Activated CD8-positive, alpha-beta memory T cell treated with anti-CD3 and anti-CD28 coated beads, Interleukin-2, amount 10 ng/mL, durations not matched to agents 7 days and 5 days (primary cell): Measurements from ENCODE around the gene TRIM31. TPM values are rescaled to one million over a fixed set of nuclear protein-coding genes. Genes with fewer than 3 reads are reported as not detected.
A peak's percentile ranks its signal among the peaks of the same experiment; 100 is the strongest.

Experiments
- ATAC-seq: fragments of 150-1000 bp; cut with Tn5 transposase; one replicate; pipeline ENCODE4 v1.10.0; 2021; ENCODE audit warnings: moderate library complexity
- CTCF ChIA-PET: fragments of 350-600 bp; sonication (Branson Sonifier 250); formaldehyde crosslinking; loops from one replicate; lab custom pipeline; 2021; ENCODE audit warnings: antibody characterized with exemption; lab: Charles Lee
- DNase-seq: peaks from one replicate; pipeline ENCODE4 v3.0.0-alpha.2; 2020
- H3K27ac Mint-ChIP-seq: one replicate; pipeline ENCODE4 v1.8.0; 2021; ENCODE audit warnings: mild to moderate bottlenecking, mixed read lengths
- H3K27me3 Mint-ChIP-seq: one replicate; pipeline ENCODE4 v1.8.0; 2021; ENCODE audit warnings: mixed read lengths
- H3K36me3 Mint-ChIP-seq: one replicate; pipeline ENCODE4 v1.8.0; 2021; ENCODE audit warnings: mild to moderate bottlenecking, mixed read lengths
- H3K4me1 Mint-ChIP-seq: one replicate; pipeline ENCODE4 v1.8.0; 2021; ENCODE audit warnings: mixed read lengths
- H3K4me3 Mint-ChIP-seq: one replicate; pipeline ENCODE4 v1.8.0; 2021; ENCODE audit warnings: mild to moderate bottlenecking, moderate library complexity, mixed read lengths
- H3K9me3 Mint-ChIP-seq: one replicate; pipeline ENCODE4 v1.8.0; 2022; ENCODE audit warnings: low read depth, mixed read lengths
- total RNA-seq, 2 experiments: library from RNA; stranded (reverse); gene quantifications; one replicate each; pipeline ENCODE4 v1.2.3, GENCODE V29; 2021

The TRIM31 gene
- total RNA-seq, 2 experiments from 2014 or later = not detected

DNA sequence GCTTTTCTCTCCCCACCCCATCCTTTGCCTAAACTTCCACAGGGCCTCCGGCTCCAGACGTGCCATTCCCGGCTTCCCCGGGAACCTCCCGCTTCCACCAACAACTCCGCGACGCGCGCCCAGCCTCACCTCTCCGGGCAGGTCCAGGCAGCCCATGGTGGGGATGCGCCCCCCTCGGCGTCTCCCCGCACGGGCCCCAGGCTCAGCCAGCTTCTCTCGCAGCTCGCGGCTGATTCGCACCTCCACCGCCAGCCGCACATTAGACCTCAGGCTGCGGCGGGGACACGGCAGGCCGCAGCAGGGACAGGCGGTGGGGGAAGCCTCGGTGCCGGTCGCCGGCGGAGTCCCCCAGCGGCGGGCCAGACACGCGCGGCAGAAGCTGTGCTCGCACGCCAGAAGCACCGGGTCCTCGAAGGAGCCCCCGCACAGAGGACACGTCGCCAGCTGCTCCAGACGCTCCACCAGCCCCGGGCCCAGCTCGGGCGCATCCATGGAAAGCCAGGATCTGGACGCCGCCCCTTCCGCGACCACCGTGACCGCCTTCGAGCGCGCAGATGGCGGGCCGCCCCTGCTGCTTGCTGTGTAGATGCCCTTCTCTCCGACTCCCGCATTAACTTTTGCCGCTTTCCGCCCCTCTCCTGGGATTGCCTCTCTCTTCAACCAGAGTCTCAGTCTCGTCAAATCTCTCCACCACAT lies 37.6 kb downstream of the TRIM31 start, which contains the start of gene RNF39:
Gene RNF39 (minus strand): TSS at position 676 of the 696 bp plus-strand sequence. CDS start 184 bp downstream, at position 492.
- ATAC-seq (no peak), DNase-seq (no peak)
- Mint-ChIP-seq H3K27ac (no peak within 1 kb of the TSS), H3K36me3 (peaks cover 9% of the 10 kb centered on the region), H3K4me1 (peaks cover 46% of the 10 kb centered on the region), H3K9me3 (no peaks in the 10 kb centered on the region), H3K4me3 (no peak within 1 kb of the TSS), H3K27me3 (peaks cover 90% of the 10 kb centered on the region)
- CTCF ChIA-PET = interaction anchor here (1.0 to 2.5 kb wide), 5 partner anchors 15 to 56 kb away, joined by 3 to 8 read pairs (median 3); no protein-coding TSS in a partner anchor

DNA sequence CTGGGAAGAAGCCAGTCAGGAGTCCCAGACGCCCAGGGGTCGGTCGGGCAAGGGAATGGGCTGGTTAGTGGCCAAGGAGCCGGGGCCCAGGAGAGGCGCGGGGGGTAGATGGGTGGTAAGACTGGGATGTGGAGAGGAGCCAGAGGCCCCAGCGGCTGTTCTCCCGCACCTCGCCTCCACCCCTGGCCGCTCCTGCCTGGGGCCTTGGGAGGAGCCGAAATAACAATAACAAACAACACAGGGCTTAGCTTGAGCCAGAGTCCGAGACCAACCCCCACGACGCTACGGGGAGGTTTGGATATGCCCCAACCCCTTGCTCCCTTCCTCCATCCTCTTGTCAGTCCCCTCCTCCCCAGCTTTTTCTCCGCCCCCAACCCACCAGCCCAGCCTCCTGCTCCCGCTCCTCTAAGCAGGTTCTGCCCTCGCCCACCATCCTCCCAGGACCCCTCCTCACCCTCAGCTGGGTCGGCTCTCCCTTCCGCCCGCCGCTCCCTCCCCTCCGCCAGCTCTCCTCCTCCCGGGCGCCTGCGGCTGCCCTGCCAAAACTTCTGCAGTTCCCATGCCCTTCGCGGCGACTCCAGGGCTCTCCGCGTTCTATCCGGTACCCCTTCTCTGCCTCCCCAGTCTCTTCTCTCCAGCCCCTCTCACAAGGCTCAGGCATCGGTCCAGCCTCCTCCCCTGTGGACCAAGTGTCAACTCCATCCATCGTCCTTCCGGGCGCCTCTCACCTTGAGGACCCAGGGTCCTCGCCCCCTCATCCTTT lies 38.4 kb downstream of the TRIM31 start:
- no peak for ATAC-seq
- no peak for DNase-seq
- CTCF ChIA-PET = interaction anchor here (1.0 to 2.5 kb wide), 5 partner anchors 14 to 57 kb away, joined by 3 to 8 read pairs (median 3); no protein-coding TSS in a partner anchor
- Mint-ChIP-seq H3K4me1 (peaks cover 48% of the 10 kb centered on the region), H3K27ac (no peak overlapping the region), H3K36me3 (peaks cover 15% of the 10 kb centered on the region), H3K27me3 (peaks cover 86% of the 10 kb centered on the region), H3K4me3 (no peak overlapping the region), H3K9me3 (no peaks in the 10 kb centered on the region)

DNA sequence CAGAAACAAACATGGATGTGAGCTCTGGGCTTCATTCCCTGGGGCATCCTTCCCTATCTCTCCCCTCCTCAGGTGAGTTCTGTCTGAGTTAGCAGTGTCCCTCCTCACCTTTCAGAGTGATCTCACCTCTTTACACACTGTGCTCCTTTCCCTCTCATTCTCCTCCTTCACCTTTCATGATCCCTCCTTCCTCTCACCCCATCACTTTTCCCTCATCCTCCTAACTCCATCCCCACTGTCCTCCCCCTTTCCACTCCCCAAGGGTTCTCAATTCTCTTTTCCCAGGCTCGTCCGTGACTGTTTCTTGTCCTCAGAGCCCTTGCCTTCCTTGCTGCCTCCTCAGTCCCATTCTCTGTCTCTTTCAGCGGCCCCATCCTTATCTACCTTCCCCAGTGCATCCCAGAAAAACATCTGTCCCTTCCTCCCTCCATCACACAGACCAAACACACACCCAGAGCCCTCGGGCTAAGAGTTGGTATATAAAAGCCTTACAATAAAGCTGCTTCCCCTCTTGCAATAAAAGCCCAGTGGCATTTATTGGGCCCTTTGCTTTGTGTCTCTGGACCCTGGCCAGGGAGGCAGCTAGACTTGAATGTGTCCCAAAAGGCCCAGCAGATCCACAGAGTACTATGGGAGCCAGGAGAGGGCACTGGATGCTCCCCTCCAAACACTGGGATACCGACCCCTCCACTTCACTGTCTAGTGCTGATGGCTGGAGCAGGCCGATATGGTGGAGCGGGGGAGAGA lies 39.2 kb downstream of the TRIM31 start:
- ATAC-seq = no peak
- peaks cover 77% of the 10 kb centered on the region for H3K27me3 Mint-ChIP-seq
- H3K4me1 Mint-ChIP-seq = peaks cover 49% of the 10 kb centered on the region
- H3K9me3 Mint-ChIP-seq = no peaks in the 10 kb centered on the region
- CTCF ChIA-PET = interaction anchor here (0.6 to 2.5 kb wide), 3 partner anchors 9 to 30 kb away, joined by 3 to 8 read pairs (median 3); no protein-coding TSS in a partner anchor
- H3K4me3 Mint-ChIP-seq = no peak overlapping the region
- H3K36me3 Mint-ChIP-seq = peaks cover 21% of the 10 kb centered on the region
- DNase-seq = no peak
- no peak overlapping the region for H3K27ac Mint-ChIP-seq

DNA sequence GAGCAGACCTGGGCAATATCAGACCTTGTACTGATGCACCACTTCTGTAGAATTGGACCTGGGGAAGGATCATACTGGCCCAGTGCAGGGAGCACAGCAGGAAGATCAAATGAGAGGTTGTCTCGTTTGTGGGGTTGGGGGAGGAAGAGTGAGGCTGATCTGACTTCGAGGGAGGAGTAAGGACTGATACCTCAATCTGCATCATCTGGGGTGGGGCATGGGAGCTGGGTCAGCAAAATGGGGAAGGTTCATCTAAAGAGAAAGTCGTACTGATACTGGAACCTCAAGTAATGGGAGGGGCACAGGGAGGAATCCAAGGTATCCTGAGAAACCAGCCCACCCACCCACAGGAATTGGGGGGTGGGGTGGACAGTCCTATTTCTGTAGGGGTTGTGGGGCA lies 41.0 kb downstream of the TRIM31 start:
- peaks cover 63% of the 10 kb centered on the region for H3K27me3 Mint-ChIP-seq
- no peak for ATAC-seq
- CTCF ChIA-PET = no interaction called here
- H3K36me3 Mint-ChIP-seq = peaks cover 30% of the 10 kb centered on the region
- no peak for DNase-seq
- no peak overlapping the region for H3K4me3 Mint-ChIP-seq
- no peaks in the 10 kb centered on the region for H3K9me3 Mint-ChIP-seq
- no peak overlapping the region for H3K27ac Mint-ChIP-seq
- peaks cover 47% of the 10 kb centered on the region for H3K4me1 Mint-ChIP-seq

DNA sequence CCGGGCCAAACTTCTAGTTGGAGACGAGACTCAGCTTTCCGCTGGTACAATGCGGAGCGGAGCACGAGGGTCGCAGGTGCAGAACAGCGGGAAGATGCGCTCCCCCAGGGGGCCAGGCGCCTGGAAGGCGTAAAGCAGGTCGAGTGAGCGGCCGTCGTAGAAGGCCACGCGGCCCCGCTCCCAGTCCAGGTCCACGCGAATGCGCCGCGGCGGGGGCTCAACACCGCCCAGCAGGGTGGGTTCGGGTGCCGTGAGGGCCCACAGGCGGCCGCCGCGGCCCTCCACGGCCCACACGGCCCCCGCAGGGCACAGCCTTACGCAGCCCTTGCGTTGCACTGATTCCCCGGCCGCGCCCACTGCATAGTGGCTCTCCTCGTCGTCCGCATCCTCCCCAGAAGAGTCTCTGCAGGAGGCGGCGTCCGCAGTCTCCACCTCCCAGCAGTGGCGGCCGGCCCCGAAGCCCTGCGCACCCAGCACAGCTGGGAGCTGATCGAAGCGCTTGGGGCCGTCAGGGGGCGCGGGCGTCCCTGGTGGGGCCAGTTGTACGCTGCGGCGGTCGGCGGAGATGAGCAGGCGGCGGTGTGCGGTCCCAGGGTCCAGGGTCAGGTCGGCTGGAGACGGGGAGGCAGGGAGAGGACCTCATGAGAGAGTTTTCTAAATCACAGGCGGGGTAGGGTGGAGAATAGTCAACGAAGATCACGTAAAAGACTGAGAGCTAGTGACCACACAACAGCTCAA lies 41.6 kb downstream of the TRIM31 start:
- CTCF ChIA-PET = interaction anchor here (0.8 kb wide), 1 partner anchor 10 kb away, joined by 4 read pairs; the partner anchor contains the start of gene POLR1H
- no peaks in the 10 kb centered on the region for H3K9me3 Mint-ChIP-seq
- peak; percentile 54 for DNase-seq
- no peak overlapping the region for H3K4me3 Mint-ChIP-seq
- H3K27me3 Mint-ChIP-seq = peaks cover 57% of the 10 kb centered on the region
- no peak for ATAC-seq
- H3K27ac Mint-ChIP-seq = no peak overlapping the region
- H3K36me3 Mint-ChIP-seq = peaks cover 30% of the 10 kb centered on the region
- peaks cover 42% of the 10 kb centered on the region for H3K4me1 Mint-ChIP-seq

DNA sequence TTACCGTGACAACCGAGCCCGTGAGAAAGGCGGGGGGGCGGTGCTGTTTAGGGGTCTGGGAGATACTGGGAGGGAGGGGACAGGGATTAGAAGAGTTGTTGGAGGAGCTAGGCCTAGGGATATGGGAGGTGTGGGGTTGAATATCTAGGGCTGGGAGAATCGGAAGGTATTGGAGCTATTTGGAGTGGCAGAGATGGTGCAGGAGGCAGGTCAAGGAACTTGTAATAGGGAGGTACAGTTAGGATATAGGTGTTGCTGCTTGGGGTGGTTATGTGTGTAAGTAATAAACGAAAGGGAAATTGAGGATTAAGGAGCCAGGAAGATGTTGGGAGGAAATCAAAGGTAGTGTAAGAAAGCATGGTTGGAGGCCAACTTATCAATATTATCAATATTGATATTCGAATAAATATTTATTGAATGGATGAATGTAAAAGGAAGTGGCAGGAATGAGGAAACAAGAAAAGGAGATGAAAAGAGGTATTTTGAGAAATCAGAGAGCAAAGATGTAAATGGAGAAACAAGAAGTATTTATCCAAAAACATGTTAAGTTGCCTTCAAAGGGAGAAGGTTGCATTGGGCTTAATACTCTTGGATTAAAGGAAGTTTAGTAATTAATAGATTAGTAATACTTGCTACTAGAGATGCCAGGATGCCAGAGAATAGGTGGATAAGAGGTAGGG lies 45.3 kb downstream of the TRIM31 start:
- Mint-ChIP-seq H3K9me3 (no peaks in the 10 kb centered on the region), H3K36me3 (peaks cover 49% of the 10 kb centered on the region), H3K27ac (peak overlapping the region; percentile 96), H3K4me1 (peaks cover 54% of the 10 kb centered on the region), H3K4me3 (peak overlapping the region; percentile 96), H3K27me3 (peaks cover 23% of the 10 kb centered on the region)
- no peak for ATAC-seq
- DNase-seq = no peak
- CTCF ChIA-PET = interaction anchor here (2.4 kb wide), 1 partner anchor 63 kb away, joined by 10 read pairs; no protein-coding TSS in a partner anchor

DNA sequence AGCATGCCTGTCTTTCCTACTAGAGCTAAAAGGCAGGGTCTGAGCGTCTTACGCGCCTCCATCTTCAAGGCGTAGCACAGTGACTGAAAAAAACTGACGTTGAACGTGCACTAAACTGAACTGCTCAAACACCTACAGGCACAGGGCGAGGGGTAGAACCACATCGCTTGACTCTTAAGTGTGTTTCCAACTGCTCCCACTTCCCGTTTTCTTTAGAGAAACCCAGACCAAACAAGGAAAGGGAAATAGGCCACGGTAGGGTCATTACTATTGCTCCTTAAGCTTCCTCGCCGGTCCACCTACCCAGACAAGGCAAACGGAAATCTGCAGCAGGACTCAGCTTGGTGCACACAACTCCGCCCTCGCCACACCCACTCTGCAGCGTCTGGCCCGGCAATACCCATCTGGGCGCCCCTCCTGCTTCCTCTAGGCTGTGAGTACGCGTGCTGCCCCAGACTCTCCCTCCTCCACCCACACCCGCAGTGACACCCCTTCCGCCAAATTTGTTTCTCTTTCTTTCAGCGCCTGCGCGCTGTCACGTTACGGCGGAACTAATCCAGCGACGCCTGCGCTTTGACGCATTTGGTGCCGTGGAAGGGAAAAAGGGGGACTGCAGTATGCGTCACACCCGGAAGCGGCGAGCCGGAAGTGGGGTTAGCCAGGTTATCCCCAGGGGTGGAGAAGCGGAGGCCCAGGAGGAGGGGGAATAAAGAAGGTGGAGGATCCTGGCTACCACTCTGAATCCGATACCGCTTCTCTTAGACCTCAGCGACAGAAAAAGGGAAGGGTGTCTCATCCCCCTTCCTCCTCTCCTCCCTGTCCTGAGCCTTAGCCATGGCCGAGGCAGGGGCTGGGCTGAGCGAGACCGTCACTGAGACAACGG lies 46.1 kb downstream of the TRIM31 start, which contains the start of gene PPP1R11:
Gene PPP1R11 (plus strand): TSS at position 622 of the 883 bp plus-strand sequence. CDS start 213 bp downstream, at position 835.
- peak; percentile 97 for ATAC-seq
- peaks cover 15% of the 10 kb centered on the region for H3K27me3 Mint-ChIP-seq
- DNase-seq = peak; percentile 100
- CTCF ChIA-PET = interaction anchor here (0.6 to 2.4 kb wide), 5 partner anchors 35 to 232 kb away, joined by 3 to 10 read pairs (median 5); no protein-coding TSS in a partner anchor
- H3K4me1 Mint-ChIP-seq = peaks cover 57% of the 10 kb centered on the region
- no peaks in the 10 kb centered on the region for H3K9me3 Mint-ChIP-seq
- H3K4me3 Mint-ChIP-seq = peak within 1 kb of the TSS; percentile 96
- peaks cover 50% of the 10 kb centered on the region for H3K36me3 Mint-ChIP-seq
- H3K27ac Mint-ChIP-seq = peak within 1 kb of the TSS; percentile 96

DNA sequence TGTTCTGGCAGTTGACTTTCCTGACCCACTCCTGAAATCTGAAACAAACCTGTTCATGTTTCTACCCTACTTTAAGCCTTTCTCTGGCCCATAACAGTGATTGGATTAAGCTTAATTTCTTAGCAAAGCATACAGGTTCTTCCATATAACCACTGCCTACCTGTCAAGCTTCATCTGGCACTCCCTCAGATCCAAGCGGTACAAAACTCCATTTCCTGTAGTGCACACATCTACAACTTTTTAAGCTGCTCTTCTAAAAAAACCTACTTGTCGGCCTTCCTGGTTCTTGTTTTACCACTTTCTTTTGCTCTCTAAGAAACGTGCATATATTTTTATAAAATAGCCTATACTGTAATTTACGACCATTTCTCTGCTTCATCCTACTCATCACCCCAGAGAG lies 46.8 kb downstream of the TRIM31 start:
- DNase-seq (no peak), ATAC-seq (no peak)
- CTCF ChIA-PET = interaction anchor here (1.2 to 2.4 kb wide), 4 partner anchors 36 to 65 kb away, joined by 3 to 10 read pairs (median 6); no protein-coding TSS in a partner anchor
- H3K36me3 Mint-ChIP-seq = peaks cover 53% of the 10 kb centered on the region
- H3K9me3 Mint-ChIP-seq = no peaks in the 10 kb centered on the region
- peak overlapping the region; percentile 96 for H3K27ac Mint-ChIP-seq
- peaks cover 10% of the 10 kb centered on the region for H3K27me3 Mint-ChIP-seq
- peaks cover 53% of the 10 kb centered on the region for H3K4me1 Mint-ChIP-seq
- peak overlapping the region; percentile 96 for H3K4me3 Mint-ChIP-seq

DNA sequence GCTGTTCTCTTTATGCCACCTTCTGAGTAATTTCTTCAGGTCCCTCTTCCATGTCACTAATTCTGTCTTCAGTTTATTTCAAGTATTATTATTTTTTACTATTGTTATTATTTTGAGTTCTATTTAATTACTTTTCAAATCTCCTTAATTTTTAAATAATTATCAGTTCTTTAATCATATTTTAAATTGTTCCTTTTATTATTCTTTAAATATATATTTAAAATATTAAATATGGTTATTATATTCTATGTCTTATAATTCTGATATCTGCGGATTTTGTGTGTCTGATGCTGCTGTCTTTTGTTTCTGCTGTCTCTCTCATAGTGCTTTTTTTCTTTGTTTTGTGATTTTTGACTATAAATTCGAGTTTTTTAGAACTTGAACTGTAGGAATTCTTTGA lies 49.6 kb downstream of the TRIM31 start:
- Mint-ChIP-seq H3K4me1 (peaks cover 53% of the 10 kb centered on the region), H3K9me3 (no peaks in the 10 kb centered on the region), H3K36me3 (peaks cover 33% of the 10 kb centered on the region), H3K4me3 (peak overlapping the region; percentile 33), H3K27me3 (no peaks in the 10 kb centered on the region), H3K27ac (peak overlapping the region; percentile 74)
- no peak for ATAC-seq
- CTCF ChIA-PET = interaction anchor here (0.8 kb wide), 1 partner anchor 64 kb away, joined by 3 read pairs; no protein-coding TSS in a partner anchor
- no peak for DNase-seq

DNA sequence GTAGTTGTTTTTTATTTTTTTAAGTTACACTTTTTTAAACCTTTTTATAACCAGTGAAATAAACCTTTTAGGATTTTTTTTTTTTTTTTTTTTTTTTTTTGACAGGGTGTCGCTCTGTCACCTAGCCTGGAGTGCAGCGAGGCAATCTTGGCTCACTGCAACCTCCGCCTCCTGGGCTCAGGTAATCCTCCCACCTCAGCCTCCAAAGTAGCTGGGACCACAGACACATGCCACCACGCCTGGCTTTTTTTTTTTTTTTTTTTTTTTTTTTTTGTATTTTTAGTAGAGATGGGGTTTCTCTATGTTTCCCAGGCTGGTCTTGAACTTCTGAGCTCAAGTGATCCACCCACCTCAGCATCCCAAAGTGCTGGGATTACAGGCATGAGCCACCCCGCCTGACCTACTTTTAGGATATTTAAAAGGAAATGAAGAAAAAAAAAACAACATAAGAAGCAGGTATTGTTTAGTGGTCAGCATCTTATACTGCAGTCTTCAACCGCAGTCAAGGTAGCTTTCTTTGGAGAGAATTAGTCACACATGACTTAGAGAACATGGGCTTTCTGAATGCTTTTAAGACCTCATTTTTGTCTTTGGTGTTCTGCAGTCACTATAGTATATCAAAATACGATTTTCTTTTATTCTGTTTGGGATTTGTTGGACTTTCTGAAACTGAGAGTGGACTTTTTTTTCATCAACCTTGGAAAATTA lies 50.3 kb downstream of the TRIM31 start:
- DNase-seq (no peak), ATAC-seq (no peak)
- CTCF ChIA-PET = interaction anchor here (0.7 to 1.6 kb wide), 3 partner anchors 31 to 391 kb away, joined by 3 to 4 read pairs (median 3); no protein-coding TSS in a partner anchor
- Mint-ChIP-seq H3K27ac (peak overlapping the region; percentile 98), H3K4me3 (peak overlapping the region; percentile 98), H3K4me1 (peaks cover 46% of the 10 kb centered on the region), H3K36me3 (peaks cover 30% of the 10 kb centered on the region), H3K9me3 (no peaks in the 10 kb centered on the region), H3K27me3 (no peaks in the 10 kb centered on the region)
